Ovary (tissue), 3 donors: Measurements from ENCODE around the gene PROSER3.

Experiments
- CTCF ChIP-seq, 3 donors: fragments of 450-650 bp in 2 of 3; fragments of 200-600 bp in 1 of 3; IDR thresholded peaks; one replicate each; pipeline versions ENCODE4 v1.5.1 to v1.8.0; 2016 to 2022; ENCODE audit warnings: antibody characterized with exemption in 3 of 3, mild to moderate bottlenecking in 1 of 3
- POLR2A ChIP-seq: fragments of 450-650 bp; IDR thresholded peaks from one replicate; pipeline ENCODE4 v1.6.1; 2017; ENCODE audit warnings: antibody characterized with exemption, mild to moderate bottlenecking, moderate library complexity
- donor health status: DM: no; HTN: no; CAD: no.

- no peak for TF ChIP-seq CTCF (IDR thresholded peaks at IDR 0.05)
- no peak for TF ChIP-seq POLR2A
Measured at GRCh38 chr19:35713506-35713850, 44.5 kb upstream of the PROSER3 start.
